GM04504 (cell line): ENCODE measurements around the gene SNRPD3.
"Not testable (repeated sequence)": the region's sequence is repeated elsewhere in the genome, so short reads cannot be mapped to it uniquely, and the experiment has no call there.

Experiments
- DNase-seq: peaks from one replicate; pipeline ENCODE4 v3.0.0-alpha.2; 2012; ENCODE audit warnings: low read depth

SNRPD3 gene

DNA sequence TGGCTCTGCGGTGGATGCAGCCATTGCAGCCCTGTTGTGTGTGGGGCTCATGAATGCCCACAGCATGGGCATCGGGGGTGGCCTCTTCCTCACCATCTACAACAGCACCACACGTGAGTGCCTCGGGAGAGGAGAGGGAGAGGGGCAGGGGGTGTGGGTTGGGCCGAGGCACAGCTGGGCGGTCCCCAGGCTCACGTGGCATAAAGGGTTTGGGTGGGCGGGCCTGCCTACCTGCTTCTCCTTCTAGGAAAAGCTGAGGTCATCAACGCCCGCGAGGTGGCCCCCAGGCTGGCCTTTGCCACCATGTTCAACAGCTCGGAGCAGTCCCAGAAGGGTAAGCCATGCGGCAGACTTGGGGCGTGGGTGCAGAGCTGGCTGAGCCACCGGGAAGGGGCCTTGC, 59.0 kb downstream of the SNRPD3 start:
- DNase-seq: not testable (repeated sequence)

DNA sequence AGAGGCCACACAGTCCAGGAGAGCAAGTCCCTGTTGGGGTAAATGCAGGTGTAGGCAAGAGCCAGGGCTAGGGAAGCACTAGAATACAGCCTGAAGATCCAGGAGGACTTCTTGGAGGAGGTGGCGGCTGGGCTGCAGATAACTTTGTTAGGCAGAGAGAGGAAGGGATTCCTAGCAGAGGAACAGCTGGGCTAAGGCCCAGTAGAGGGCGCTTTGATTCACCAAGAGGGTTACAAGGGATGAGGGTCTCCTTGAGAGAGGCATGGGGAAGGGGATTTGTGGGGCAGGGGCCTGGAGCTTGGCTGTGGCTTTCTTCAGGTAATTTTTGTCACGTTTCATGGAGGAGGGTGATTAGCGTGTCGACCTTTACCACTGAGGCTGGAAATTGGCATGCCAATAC, 65.4 kb downstream of the SNRPD3 start:
- not testable (repeated sequence) for DNase-seq

DNA sequence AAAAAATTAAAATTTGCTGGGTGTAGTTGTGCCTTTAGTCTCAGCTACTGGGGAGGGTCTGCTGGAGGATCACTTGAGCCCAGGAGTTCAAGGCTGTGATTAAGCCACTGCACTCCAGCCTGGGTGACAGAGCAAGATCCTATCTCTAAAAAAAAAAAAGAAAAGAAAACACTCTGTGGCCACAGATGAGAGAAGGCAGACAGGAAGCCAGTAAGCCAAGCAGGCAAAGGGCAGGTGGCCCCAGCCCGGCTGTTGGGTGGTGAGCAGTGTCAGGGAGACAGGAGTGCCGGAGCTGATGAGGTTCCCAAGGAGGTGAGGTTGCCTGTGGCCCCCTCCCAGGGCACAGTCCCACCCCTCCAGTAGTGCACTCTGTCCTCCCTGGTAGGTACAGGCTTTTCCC, 66.8 kb downstream of the SNRPD3 start:
- not testable (repeated sequence) for DNase-seq
